Measurements from ENCODE around the gene SNAP47.

The SNAP47 gene

DNA sequence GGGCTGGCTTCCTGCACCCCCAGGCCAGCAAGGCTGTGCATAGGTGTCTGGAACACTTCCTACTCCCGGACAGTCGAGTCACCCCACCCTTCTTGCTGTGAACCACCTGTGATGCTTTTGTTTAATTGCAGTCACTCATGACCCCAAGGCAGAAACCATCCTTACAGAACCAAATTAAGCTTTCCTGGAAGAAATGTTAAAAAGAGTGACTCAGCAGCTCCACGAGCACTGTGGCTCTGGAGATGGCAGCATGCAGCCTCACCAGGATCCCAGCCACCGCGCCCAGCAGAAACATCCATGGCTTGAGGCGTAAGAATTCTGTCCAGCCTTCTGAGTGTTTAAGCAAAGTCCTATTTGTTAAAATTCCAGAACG is 28.8 kb downstream of the SNAP47 start:
- Histone ChIP-seq H3K27me3 (no peaks in the 10 kb centered on the region), H3K4me1 (no peaks in the 10 kb centered on the region), H3K9me3 (no peaks in the 10 kb centered on the region), H3K4me3 (ENCODE audit: low read depth, low read length) (no peak overlapping the region), H3K36me3 (peaks cover 35% of the 10 kb centered on the region)
- no peak for DNase-seq
- TF ChIP-seq, protein P1, sequence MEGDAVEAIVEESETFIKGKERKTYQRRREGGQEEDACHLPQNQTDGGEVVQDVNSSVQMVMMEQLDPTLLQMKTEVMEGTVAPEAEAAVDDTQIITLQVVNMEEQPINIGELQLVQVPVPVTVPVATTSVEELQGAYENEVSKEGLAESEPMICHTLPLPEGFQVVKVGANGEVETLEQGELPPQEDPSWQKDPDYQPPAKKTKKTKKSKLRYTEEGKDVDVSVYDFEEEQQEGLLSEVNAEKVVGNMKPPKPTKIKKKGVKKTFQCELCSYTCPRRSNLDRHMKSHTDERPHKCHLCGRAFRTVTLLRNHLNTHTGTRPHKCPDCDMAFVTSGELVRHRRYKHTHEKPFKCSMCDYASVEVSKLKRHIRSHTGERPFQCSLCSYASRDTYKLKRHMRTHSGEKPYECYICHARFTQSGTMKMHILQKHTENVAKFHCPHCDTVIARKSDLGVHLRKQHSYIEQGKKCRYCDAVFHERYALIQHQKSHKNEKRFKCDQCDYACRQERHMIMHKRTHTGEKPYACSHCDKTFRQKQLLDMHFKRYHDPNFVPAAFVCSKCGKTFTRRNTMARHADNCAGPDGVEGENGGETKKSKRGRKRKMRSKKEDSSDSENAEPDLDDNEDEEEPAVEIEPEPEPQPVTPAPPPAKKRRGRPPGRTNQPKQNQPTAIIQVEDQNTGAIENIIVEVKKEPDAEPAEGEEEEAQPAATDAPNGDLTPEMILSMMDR (IDR thresholded peaks at IDR 0.05; ENCODE audit: low read depth, low read length), result no peak

DNA sequence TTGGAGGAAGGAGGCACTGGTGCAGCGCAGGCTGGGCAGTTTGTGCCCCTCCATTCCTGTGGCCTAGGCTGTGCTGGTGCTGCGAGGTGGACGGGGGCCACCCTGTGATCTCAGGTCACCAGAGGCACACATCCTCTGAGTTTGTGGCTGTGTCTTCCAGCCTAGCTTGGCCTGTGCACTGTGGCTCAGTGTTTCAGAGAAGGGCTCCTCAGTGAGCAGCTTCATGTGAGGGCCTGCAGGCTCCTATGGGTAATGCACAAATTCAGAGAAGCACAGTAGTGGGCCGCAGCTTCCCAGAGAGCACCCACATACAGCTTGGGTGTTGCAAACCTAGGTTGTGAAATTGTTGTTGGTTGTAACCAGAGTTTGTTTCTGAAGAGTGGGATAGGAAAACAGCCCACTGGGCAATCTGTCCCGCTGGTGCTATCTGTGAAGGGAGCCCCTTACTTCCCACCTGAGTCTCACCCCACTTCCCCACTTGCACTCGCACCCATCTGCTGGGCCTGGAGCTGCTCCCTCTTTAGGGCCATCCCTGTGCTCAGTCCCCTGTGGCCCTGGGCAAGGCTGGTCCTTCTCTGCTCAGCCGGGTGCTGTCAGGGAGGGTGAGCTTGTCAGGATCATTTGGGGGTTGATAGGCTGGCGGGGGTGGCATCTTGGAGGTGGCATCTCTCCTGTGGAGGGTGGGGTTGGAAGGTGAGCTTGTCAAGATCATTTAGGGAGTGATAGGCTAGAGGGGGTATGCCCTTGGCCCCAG is 30.2 kb downstream of the SNAP47 start:
- H3K9me3 ChIP-seq, result no peaks in the 10 kb centered on the region
- no peaks in the 10 kb centered on the region for H3K27me3 ChIP-seq
- H3K36me3 ChIP-seq, result peaks cover 30% of the 10 kb centered on the region
- TF ChIP-seq, protein P1 (IDR thresholded peaks at IDR 0.05; ENCODE audit: low read depth, low read length), result no peak
- DNase-seq, result no peak
- no peaks in the 10 kb centered on the region for H3K4me1 ChIP-seq
- H3K4me3 ChIP-seq (ENCODE audit: low read depth, low read length), result no peak overlapping the region

DNA sequence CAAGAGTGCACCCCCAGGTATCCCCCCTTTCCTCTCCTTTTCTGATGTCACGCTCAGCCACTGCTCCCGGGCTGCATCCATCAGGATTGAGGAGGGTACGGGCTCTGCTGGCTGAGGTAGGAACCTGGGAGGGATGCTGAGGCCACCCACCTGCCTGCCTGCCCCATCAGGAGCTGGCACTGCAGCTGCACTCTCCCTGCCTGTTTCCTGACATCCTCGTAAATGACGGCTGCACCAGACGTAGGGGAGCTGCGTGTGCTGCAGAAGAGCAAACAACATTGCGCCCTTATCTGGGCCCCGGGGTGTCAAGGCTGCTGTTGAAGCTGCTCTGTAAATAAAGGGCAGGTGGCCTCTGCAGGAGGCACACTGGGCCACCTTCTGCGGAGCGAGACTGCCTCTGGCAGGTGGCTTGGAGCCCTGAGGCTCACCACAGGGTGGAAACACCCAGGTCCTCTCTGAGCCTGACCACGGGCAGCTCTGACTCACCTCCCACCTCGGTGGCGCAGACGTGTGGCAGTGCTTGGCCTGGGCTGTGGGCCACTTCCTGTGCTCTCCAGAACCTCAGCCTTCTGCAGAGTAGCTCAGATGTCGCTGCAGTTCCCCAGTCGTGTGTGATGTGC is 30.9 kb downstream of the SNAP47 start:
- TF ChIP-seq, protein P1 (IDR thresholded peaks at IDR 0.05; ENCODE audit: low read depth, low read length), result no peak
- Histone ChIP-seq H3K36me3 (peaks cover 26% of the 10 kb centered on the region), H3K27me3 (no peaks in the 10 kb centered on the region), H3K4me1 (no peaks in the 10 kb centered on the region), H3K4me3 (ENCODE audit: low read depth, low read length) (no peak overlapping the region), H3K9me3 (no peaks in the 10 kb centered on the region)
- no peak for DNase-seq

DNA sequence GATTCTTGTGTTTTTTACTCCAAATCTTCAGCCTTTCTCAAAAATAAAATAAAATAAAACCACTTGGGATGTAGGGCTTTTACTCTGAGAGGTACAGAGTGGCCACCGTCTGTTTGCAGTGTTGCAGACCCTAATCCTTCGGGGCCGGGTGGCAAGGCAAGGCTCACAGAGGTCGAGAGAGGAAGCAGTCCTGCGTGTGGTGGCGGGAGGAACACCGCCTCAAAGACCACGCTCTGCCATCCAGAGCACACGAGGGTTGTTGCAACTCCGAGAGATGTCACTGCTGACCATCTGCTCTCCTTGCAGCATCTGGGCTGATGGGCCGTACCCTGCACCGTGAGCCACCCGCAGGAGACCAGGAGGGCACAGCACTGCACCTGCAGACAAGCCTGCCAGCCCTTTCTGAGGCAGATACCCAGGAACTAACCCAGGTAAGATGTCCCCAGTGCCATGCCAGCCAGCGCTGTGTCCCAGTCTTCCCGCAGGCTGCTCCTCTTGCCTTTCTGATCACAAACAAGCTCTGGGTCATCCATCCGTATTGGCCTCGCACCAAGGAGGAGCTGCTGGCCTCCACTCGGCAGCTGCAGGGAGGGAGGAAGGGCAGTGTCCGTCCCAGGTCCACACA is 31.5 kb downstream of the SNAP47 start:
- Histone ChIP-seq H3K9me3 (no peaks in the 10 kb centered on the region), H3K36me3 (peaks cover 26% of the 10 kb centered on the region), H3K4me3 (ENCODE audit: low read depth, low read length) (no peak overlapping the region), H3K27me3 (no peaks in the 10 kb centered on the region), H3K4me1 (no peaks in the 10 kb centered on the region)
- no peak for DNase-seq
- TF ChIP-seq, protein P1 (IDR thresholded peaks at IDR 0.05; ENCODE audit: low read depth, low read length), result no peak

DNA sequence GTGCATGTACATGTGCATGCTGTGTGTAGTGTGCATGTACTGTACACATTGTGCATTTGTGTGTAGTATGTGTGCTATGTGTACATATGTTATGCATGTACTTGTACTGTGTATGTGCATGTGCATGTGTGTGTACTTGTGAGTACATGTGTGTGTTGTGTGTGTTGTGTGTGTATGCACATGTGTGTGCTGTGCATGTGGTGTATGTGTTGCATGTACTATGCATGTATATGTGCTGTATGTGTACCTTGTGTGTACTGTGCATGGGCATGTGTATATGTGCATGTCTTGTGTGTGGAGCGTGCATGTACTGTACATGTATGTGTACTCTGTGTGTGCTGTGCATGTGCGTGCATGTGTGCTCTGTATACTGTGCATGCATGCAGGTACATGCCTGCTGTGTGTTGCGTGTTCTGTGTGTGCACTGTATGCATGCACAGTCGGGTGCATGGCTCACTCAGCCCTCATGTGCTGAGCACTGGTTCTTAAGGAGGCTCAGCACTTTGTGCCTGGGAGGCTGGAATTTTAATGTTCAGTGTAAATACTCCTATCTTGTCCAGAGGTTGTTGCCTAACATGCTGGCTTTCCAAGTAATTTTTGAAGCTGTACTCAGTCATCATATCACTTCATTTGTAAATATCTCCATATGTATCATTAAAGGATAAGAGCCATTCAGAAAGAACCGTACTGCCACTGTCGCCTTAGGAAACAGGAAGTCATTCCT is 32.3 kb downstream of the SNAP47 start:
- Histone ChIP-seq H3K36me3 (peaks cover 24% of the 10 kb centered on the region), H3K4me3 (ENCODE audit: low read depth, low read length) (no peak overlapping the region), H3K9me3 (no peaks in the 10 kb centered on the region), H3K27me3 (no peaks in the 10 kb centered on the region), H3K4me1 (no peaks in the 10 kb centered on the region)
- TF ChIP-seq, protein P1 (IDR thresholded peaks at IDR 0.05; ENCODE audit: low read depth, low read length), result no peak
- no peak for DNase-seq
